Psoas muscle (tissue), 8 donors: ENCODE data around the gene ZMYND15. TPM values are rescaled to one million over a fixed set of nuclear protein-coding genes. Genes with fewer than 3 reads are reported as not detected.

Experiments
- ATAC-seq, 4 donors: fragments of 200-7000 bp; cut with Tn5 transposase; one replicate each; pipeline ENCODE4 v1.9.1; 2020; ENCODE audit warnings: moderate library complexity in 3 of 4, mild to moderate bottlenecking in 2 of 4
- DNase-seq, 2 donors: peaks; one replicate each; pipeline ENCODE4 v3.0.0-alpha.2; 2020
- H3K27ac ChIP-seq: fragments of 200-600 bp; one replicate; pipeline ENCODE4 v1.8.0; 2022
- H3K27me3 ChIP-seq, 3 donors: fragments of 200-600 bp in 1 of 3; one replicate each; pipeline versions ENCODE4 v1.6.1 to v1.8.0; 2013 to 2022; ENCODE audit warnings: low read length in 2 of 3, mild to moderate bottlenecking in 2 of 3, moderate library complexity in 1 of 3; ENCODE audit not compliant: insufficient read depth in 3 of 3
- H3K36me3 ChIP-seq, 2 donors: fragments of 200-600 bp in 1 of 2; one replicate each; pipeline versions ENCODE4 v1.6.1 to v1.8.0; 2013 to 2022; ENCODE audit warnings: low read depth in 1 of 2, mild to moderate bottlenecking in 1 of 2, moderate library complexity in 1 of 2; ENCODE audit not compliant: insufficient read depth in 1 of 2
- H3K4me1 ChIP-seq: fragments of 200-600 bp; one replicate; pipeline ENCODE4 v1.8.0; 2022
- H3K4me3 ChIP-seq: fragments of 200-600 bp; one replicate; pipeline ENCODE4 v1.8.0; 2022; ENCODE audit warnings: mild to moderate bottlenecking
- H3K9me3 ChIP-seq: fragments of 200-600 bp; one replicate; pipeline ENCODE4 v1.8.0; 2022
- WGBS, 3 donors: extraction: QIAGEN DNeasy Blood & Tissue Kit; methylation state at CpG; one replicate each; pipeline versions ENCODE4 v1.1.6 to v1.1.7; 2013; 5-methylcytosine and 5-hydroxymethylcytosine counted together
- intact Hi-C, 2 donors: fragments of 100-400 bp; cut with DNase I; formaldehyde crosslinking; loops; one replicate each; pipeline versions ENCODE4 v1.11.0 to v1.14.2; 2022
- polyA plus RNA-seq, 3 donors: library from polyadenylated mRNA; stranded (reverse); fragments of 200-250 nt; gene quantifications; one replicate each; pipeline ENCODE4 v1.2.3, GENCODE V29; 2013
- total RNA-seq, 4 donors: library from RNA; stranded (reverse); fragmentation: NEBNext Ultra II Directional in 2 of 4; extraction: Animal tissue kit (Norgen Biotek cat#: 25700) in 2 of 4; gene quantifications; one replicate each; pipeline versions ENCODE4 v1.2.1 to v1.2.4, GENCODE V29; 2021 to 2023
- TF ChIP-seq, protein P1 (sequence below): fragments of 200-600 bp; IDR thresholded peaks from one replicate; pipeline ENCODE4 v1.8.0; 2022; ENCODE audit warnings: antibody characterized with exemption
- donor health status: healthy with polysubstance abuse.
- donor health status: DM: no; HTN: no; CAD: no; lungs with moderate emphysema.
- donor health status: Bipolar disorder and iron deficiency.
- donor health status: healthy.
- donor health status: DM: yes; HTN: yes; CAD: no.
- donor health status: DM: no; HTN: no; CAD: no.
- donor health status: DM: no; HTN: no; CAD: no.
- donor health status: DM: yes; HTN: yes; CAD: no.

ZMYND15 gene
- total and polyA plus RNA-seq, 7 donors, result 0.04 to 0.30 (median 0.09) TPM; not detected in 2

- H3K4me3 ChIP-seq, result peak overlapping the region; percentile 82
- 94 to 95% (median 95%) methylated on average over 15 of the region's 15 CpGs for WGBS, 3 donors
- ATAC-seq (no peak), DNase-seq (no peak)
- H3K9me3 ChIP-seq, result no peaks in the 10 kb centered on the region
- intact Hi-C loops, result no loop called here
- no peaks in the 10 kb centered on the region for H3K27me3 ChIP-seq
- no peaks in the 10 kb centered on the region for H3K36me3 ChIP-seq
- no peak overlapping the region for H3K27ac ChIP-seq
- no peaks in the 10 kb centered on the region for H3K4me1 ChIP-seq
- TF ChIP-seq, protein P1, sequence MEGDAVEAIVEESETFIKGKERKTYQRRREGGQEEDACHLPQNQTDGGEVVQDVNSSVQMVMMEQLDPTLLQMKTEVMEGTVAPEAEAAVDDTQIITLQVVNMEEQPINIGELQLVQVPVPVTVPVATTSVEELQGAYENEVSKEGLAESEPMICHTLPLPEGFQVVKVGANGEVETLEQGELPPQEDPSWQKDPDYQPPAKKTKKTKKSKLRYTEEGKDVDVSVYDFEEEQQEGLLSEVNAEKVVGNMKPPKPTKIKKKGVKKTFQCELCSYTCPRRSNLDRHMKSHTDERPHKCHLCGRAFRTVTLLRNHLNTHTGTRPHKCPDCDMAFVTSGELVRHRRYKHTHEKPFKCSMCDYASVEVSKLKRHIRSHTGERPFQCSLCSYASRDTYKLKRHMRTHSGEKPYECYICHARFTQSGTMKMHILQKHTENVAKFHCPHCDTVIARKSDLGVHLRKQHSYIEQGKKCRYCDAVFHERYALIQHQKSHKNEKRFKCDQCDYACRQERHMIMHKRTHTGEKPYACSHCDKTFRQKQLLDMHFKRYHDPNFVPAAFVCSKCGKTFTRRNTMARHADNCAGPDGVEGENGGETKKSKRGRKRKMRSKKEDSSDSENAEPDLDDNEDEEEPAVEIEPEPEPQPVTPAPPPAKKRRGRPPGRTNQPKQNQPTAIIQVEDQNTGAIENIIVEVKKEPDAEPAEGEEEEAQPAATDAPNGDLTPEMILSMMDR, result no peak
Measured at GRCh38 chr17:4704991-4705390, 34.6 kb upstream of the ZMYND15 start.

DNA sequence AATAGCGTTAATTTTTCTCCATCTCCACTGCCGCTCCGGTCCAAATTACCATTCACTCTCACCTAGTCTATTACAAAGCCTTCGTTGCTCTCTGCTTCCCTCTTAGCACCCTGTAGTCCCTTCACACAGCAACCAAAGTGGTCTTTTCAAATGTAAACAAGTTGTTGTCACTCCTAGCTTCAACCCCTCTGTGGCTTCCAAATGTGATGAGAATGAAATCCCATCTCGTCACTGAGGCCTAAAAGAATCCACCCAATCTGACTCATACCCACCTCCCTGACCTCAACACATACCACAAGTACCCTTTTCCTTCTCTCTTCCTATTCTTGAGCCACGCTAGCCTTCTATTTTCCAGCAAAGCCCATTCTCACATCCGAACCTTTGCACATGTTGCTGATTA is 33.5 kb upstream of the ZMYND15 start:
- H3K27ac ChIP-seq, result no peak overlapping the region
- H3K4me3 ChIP-seq, result no peak overlapping the region
- DNase-seq (no peak), ATAC-seq (no peak)
- H3K4me1 ChIP-seq, result peaks cover 3% of the 10 kb centered on the region
- no peaks in the 10 kb centered on the region for H3K9me3 ChIP-seq
- H3K36me3 ChIP-seq, result no peaks in the 10 kb centered on the region
- intact Hi-C loops, result no loop called here
- TF ChIP-seq, protein P1, result no peak
- WGBS, 3 donors, result 78 to 82% (median 80%) methylated on average over 7 of the region's 7 CpGs
- H3K27me3 ChIP-seq, result no peaks in the 10 kb centered on the region

GRCh38 chr17:4708436-4708835 is 31.2 kb upstream of the ZMYND15 start:
- Histone ChIP-seq H3K27ac (no peak overlapping the region), H3K4me3 (no peak overlapping the region), H3K4me1 (peaks cover 15% of the 10 kb centered on the region), H3K27me3 (no peaks in the 10 kb centered on the region), H3K9me3 (no peaks in the 10 kb centered on the region), H3K36me3 (no peaks in the 10 kb centered on the region)
- intact Hi-C loops, result no loop called here
- TF ChIP-seq, protein P1, result no peak
- ATAC-seq (no peak), DNase-seq (no peak)
- WGBS, 3 donors, result 78 to 81% (median 79%) methylated on average over 8 of the region's 8 CpGs

- H3K9me3 ChIP-seq, result no peaks in the 10 kb centered on the region
- DNase-seq (peak; percentile 99), ATAC-seq (peak; percentile 93 to 97 (median 94))
- no peaks in the 10 kb centered on the region for H3K36me3 ChIP-seq
- intact Hi-C loops, result loop anchor here in 1 of 2 donors (5.0 kb wide), 1 partner anchor 192 kb away; the partner anchor contains the start of gene CHRNE
- peak within 1 kb of the TSS; percentile 54 for H3K27ac ChIP-seq
- H3K4me1 ChIP-seq, result peaks cover 15% of the 10 kb centered on the region
- H3K4me3 ChIP-seq, result peak within 1 kb of the TSS; percentile 72
- no peaks in the 10 kb centered on the region for H3K27me3 ChIP-seq
- TF ChIP-seq, protein P1, result peak; percentile 56
- WGBS, 3 donors, result 0 to 1% (median 1%) methylated on average over 52 to 67 of the region's 67 CpGs
Measured at GRCh38 chr17:4709794-4710692, 29.6 kb upstream of the ZMYND15 start, which contains the start of gene ARRB2. ARRB2 (plus strand) TSS chr17:4710632; CDS start chr17:4710722, 90 bp downstream.
